GM12891 (cell line): ENCODE results near the gene BBIP1. TPM values are rescaled to one million over a fixed set of nuclear protein-coding genes. Genes with fewer than 3 reads are reported as not detected.

Experiments used
- DNase-seq: peaks from one replicate; pipeline ENCODE4 v3.0.0; 2011; ENCODE audit warnings: low spot score; ENCODE audit not compliant: insufficient read length
- FAIRE-seq: peaks from 2 replicates; lab custom pipeline; 2011; peaks lifted over from hg19 to GRCh38; lab: Jason Lieb, UNC
- PAX5 ChIP-seq: IDR thresholded peaks from 2 replicates; pipeline ENCODE4 v1.6.1; 2011; ENCODE audit warnings: low read length, moderate library complexity, mild to moderate bottlenecking; ENCODE audit not compliant: insufficient read depth, severe bottlenecking
- POLR2A ChIP-seq: IDR thresholded peaks from 2 replicates; pipeline ENCODE4 v1.6.1; 2011; ENCODE audit warnings: low read depth, low read length, control low read depth
- POLR2AphosphoS5 ChIP-seq: IDR thresholded peaks from 2 replicates; pipeline ENCODE4 v1.6.1; 2011; ENCODE audit warnings: low read depth, low read length, control low read depth
- POU2F2 ChIP-seq: IDR thresholded peaks from 2 replicates; pipeline ENCODE4 v1.6.1; 2011; ENCODE audit warnings: low read depth, mild to moderate bottlenecking, control low read depth, low read length, moderate library complexity
- SPI1 ChIP-seq: IDR thresholded peaks from 2 replicates; pipeline ENCODE4 v1.6.1; 2011; ENCODE audit warnings: low read depth, low read length, control low read depth
- TAF1 ChIP-seq: IDR thresholded peaks from 2 replicates; pipeline ENCODE4 v1.6.1; 2011; ENCODE audit warnings: low read depth, low read length, control low read depth
- polyA plus RNA-seq: library from polyadenylated mRNA; unstranded; fragments of >200 nt; gene quantifications from one replicate; pipeline ENCODE4 v1.2.1, GENCODE V29; 2012; ENCODE audit warnings: low read depth, missing spikeins, inconsistent platforms; ENCODE audit not compliant: missing spikeins

Gene BBIP1
- 19.9 TPM for polyA plus RNA-seq

- peak; percentile 100 for FAIRE-seq
- no peak for TF ChIP-seq PAX5
- TF ChIP-seq POLR2AphosphoS5: peak; percentile 82
- TF ChIP-seq POLR2A: peak; percentile 71
- TF ChIP-seq SPI1: peak; percentile 74; the same call in 1 of the 2 replicates
- peak; percentile 37; the same call in 1 of the 2 replicates for TF ChIP-seq POU2F2
- TF ChIP-seq TAF1: peak; percentile 67; the same call in 1 of the 2 replicates
- DNase-seq: peak; percentile 60
These were observed at the start of gene BBIP1 for GRCh38 chr10:110918643-110919348. Gene BBIP1 (minus strand): TSS chr10:110919180. CDS start chr10:110918157, 1,023 bp downstream.

GRCh38 chr10:110967645-110968044 is 48.7 kb upstream of the BBIP1 start:
- FAIRE-seq: no peak

GRCh38 chr10:110967009-110967630 is 48.1 kb upstream of the BBIP1 start:
- FAIRE-seq: no peak
- TF ChIP-seq SPI1: peak; percentile 65
- no peak for TF ChIP-seq TAF1
- no peak for TF ChIP-seq POU2F2
- DNase-seq: no peak

More at GRCh38 chr10:110967645-110968044, 48.7 kb upstream of the BBIP1 start:
- no peak for DNase-seq
- no peak for TF ChIP-seq PAX5
- TF ChIP-seq SPI1: no peak
- TF ChIP-seq TAF1: no peak
- TF ChIP-seq POLR2A: no peak
- no peak for TF ChIP-seq POU2F2
- TF ChIP-seq POLR2AphosphoS5: no peak

GRCh38 chr10:110966146-110966545 is 47.2 kb upstream of the BBIP1 start:
- DNase-seq: no peak
- TF ChIP-seq PAX5: no peak
- TF ChIP-seq TAF1: no peak
- TF ChIP-seq SPI1: no peak
- no peak for TF ChIP-seq POU2F2
- TF ChIP-seq POLR2A: no peak
- no peak for TF ChIP-seq POLR2AphosphoS5
- FAIRE-seq: no peak

GRCh38 chr10:110965216-110965615 is 46.2 kb upstream of the BBIP1 start:
- TF ChIP-seq TAF1: no peak
- TF ChIP-seq POU2F2: no peak
- TF ChIP-seq POLR2AphosphoS5: no peak
- no peak for TF ChIP-seq SPI1
- no peak for TF ChIP-seq POLR2A
- TF ChIP-seq PAX5: no peak
- FAIRE-seq (no peak), DNase-seq (no peak)

GRCh38 chr10:110964681-110965080 is 45.7 kb upstream of the BBIP1 start:
- DNase-seq (no peak), FAIRE-seq (no peak)
- TF ChIP-seq PAX5: no peak
- TF ChIP-seq POLR2AphosphoS5: no peak
- no peak for TF ChIP-seq POLR2A
- TF ChIP-seq TAF1: no peak
- no peak for TF ChIP-seq POU2F2
- no peak for TF ChIP-seq SPI1

- DNase-seq: no peak
- TF ChIP-seq TAF1 (no peak), POU2F2 (no peak), SPI1 (no peak), POLR2AphosphoS5 (no peak), PAX5 (no peak), POLR2A (no peak)
- FAIRE-seq: no peak
These were observed 44.2 kb upstream of the BBIP1 start for GRCh38 chr10:110963162-110963561.

GRCh38 chr10:110962443-110962842 is 43.5 kb upstream of the BBIP1 start:
- FAIRE-seq (peak; percentile 60), DNase-seq (no peak)
- TF ChIP-seq POU2F2 (no peak), SPI1 (peak; percentile 69)

GRCh38 chr10:110960333-110960712 is 41.3 kb upstream of the BBIP1 start:
- FAIRE-seq: no peak
- no peak for TF ChIP-seq SPI1
- no peak for TF ChIP-seq POLR2AphosphoS5
- no peak for TF ChIP-seq PAX5
- TF ChIP-seq POU2F2: no peak
- TF ChIP-seq POLR2A: no peak
- no peak for TF ChIP-seq TAF1
- no peak for DNase-seq
